ENCODE data around the gene NEK1. TPM values are rescaled to one million over a fixed set of nuclear protein-coding genes. Genes with fewer than 3 reads are reported as not detected.

NEK1 gene
- total and polyA plus RNA-seq, 2 of the 8 experiments (the other 6 are each of a cell fraction or from before 2014, with no cell fraction given) = 3.9 to 11.7 TPM

- no peak overlapping the region for H3K18ac ChIP-seq (ENCODE audit: extremely low read depth, low read length)
- H3K4me3 ChIP-seq (ENCODE audit: extremely low read depth in 1 of 4, insufficient read depth in 2 of 4, low read depth in 3 of 4, low read length in 4 of 4) = no peak overlapping the region
- TF ChIP-seq TEAD4 (IDR thresholded peaks at IDR 0.05; ENCODE audit: low read depth, low read length) = no peak
Observed at GRCh38 chr4:169345316-169345721, 267.1 kb downstream of the NEK1 start.

More at GRCh38 chr4:169345316-169345721, 267.1 kb downstream of the NEK1 start:
- no peak overlapping the region; the same call in 1 of the 2 replicates for H2AFZ ChIP-seq (ENCODE audit: low read length)
- H4K8ac ChIP-seq (ENCODE audit: extremely low read depth, insufficient read depth, low read length) = no peak overlapping the region
- no peak overlapping the region for H3K9ac ChIP-seq (replicated peaks in 1 of 4; ENCODE audit: extremely low read depth in 1 of 4, low read depth in 3 of 4, low read length in 3 of 4)
- no peaks in the 10 kb centered on the region for H3K9me3 ChIP-seq (ENCODE audit: insufficient read depth in 2 of 2, low read depth in 1 of 2, low read length in 1 of 2)
- DNase-seq (ENCODE audit: low read depth in 1 of 2, low spot score in 2 of 2) (no peak), FAIRE-seq (no peak)
- H3K79me1 ChIP-seq (ENCODE audit: low read depth, low read length) = no peaks in the 10 kb centered on the region
- H2BK5ac ChIP-seq (ENCODE audit: low read depth, low read length) = no peak overlapping the region
- H3K23me2 ChIP-seq (ENCODE audit: low read depth, low read length) = no peaks in the 10 kb centered on the region
- no peak overlapping the region for H2BK15ac ChIP-seq (ENCODE audit: low read length)
- H3K4ac ChIP-seq (replicated peaks; ENCODE audit: insufficient read length, low read depth, low read length) = no peak overlapping the region
- H3K4me2 ChIP-seq (ENCODE audit: insufficient read depth in 1 of 2, low read depth in 2 of 2, low read length in 2 of 2) = no peak overlapping the region
- ChIA-PET POLR2A (ENCODE audit: partially characterized antibody) (no interaction called here), CTCF (ENCODE audit: partially characterized antibody) (interaction anchor here (0.7 kb wide), 1 partner anchor 51 kb away, joined by 3 read pairs; no protein-coding TSS in a partner anchor)
- H3K27me3 ChIP-seq (replicated peaks in 1 of 4; ENCODE audit: control insufficient read depth in 3 of 4, extremely low read depth in 1 of 4, insufficient read depth in 3 of 4, low read length in 3 of 4) = no peaks in the 10 kb centered on the region
- WGBS, 2 experiments (ENCODE audit: extremely low coverage in 1 of 2, insufficient coverage in 1 of 2, insufficient read length in 1 of 2, insufficient replicate concordance in 2 of 2, low coverage in 1 of 2, low lambda C conversion rate in 2 of 2, missing lambda C conversion rate in 1 of 2) = 81% methylated on average over 2 of the region's 2 CpGs; no CpG with 5 or more reads in 1 of the 2 experiments
- no peaks in the 10 kb centered on the region for H3K4me1 ChIP-seq (replicated peaks in 1 of 4; ENCODE audit: control insufficient read depth in 3 of 4, insufficient read depth in 4 of 4, low read length in 3 of 4)
- H2AK5ac ChIP-seq (ENCODE audit: low read depth, low read length) = no peak overlapping the region
- no peak overlapping the region for H2BK20ac ChIP-seq (ENCODE audit: low read length)
- H3K23ac ChIP-seq (ENCODE audit: insufficient read length) = no peak overlapping the region
- H4K20me1 ChIP-seq (replicated peaks in 1 of 2; ENCODE audit: control insufficient read depth in 1 of 2, insufficient read depth in 2 of 2, low read length in 2 of 2) = no peaks in the 10 kb centered on the region
- no peaks in the 10 kb centered on the region for H3K36me3 ChIP-seq (ENCODE audit: control insufficient read depth in 2 of 4, insufficient read depth in 4 of 4, low read length in 3 of 4)
- H3K79me2 ChIP-seq (ENCODE audit: control insufficient read depth in 1 of 2, insufficient read depth in 2 of 2, low read length in 2 of 2) = no peaks in the 10 kb centered on the region
- H3K27ac ChIP-seq (ENCODE audit: low read depth, low read length) = no peak overlapping the region
- no peak overlapping the region for H4K91ac ChIP-seq (replicated peaks; ENCODE audit: insufficient read length, low read length)
- H3K14ac ChIP-seq (ENCODE audit: insufficient read length) = no peak overlapping the region
- no peak overlapping the region for H2BK12ac ChIP-seq (ENCODE audit: low read depth, low read length)
- H2BK120ac ChIP-seq (replicated peaks; ENCODE audit: low read depth, low read length) = no peak overlapping the region
- no peak overlapping the region for H3K56ac ChIP-seq (replicated peaks; ENCODE audit: insufficient read length, low read depth, low read length)
- H4K5ac ChIP-seq (ENCODE audit: insufficient read length, low read depth, low read length) = no peak overlapping the region
